Lower leg skin (tissue), 4 donors: ENCODE results near the gene B3GNT2. TPM values are rescaled to one million over a fixed set of nuclear protein-coding genes. Genes with fewer than 3 reads are reported as not detected.

Experiments used
- DNase-seq, 2 donors: peaks; one replicate each; pipeline ENCODE4 v3.0.0-alpha.2; 2019; ENCODE audit warnings: low spot score in 2 of 2
- H3K4me3 ChIP-seq: fragments of 200-600 bp; sonication (generic); 2 replicates; pipeline ENCODE4 v1.5.1; 2017; ENCODE audit warnings: mild to moderate bottlenecking, low read depth; ENCODE audit not compliant: poor library complexity, severe bottlenecking
- POLR2A ChIP-seq, 2 donors: fragments of 450-650 bp; IDR thresholded peaks; one replicate each; pipeline ENCODE4 v1.6.1; 2016 to 2017; ENCODE audit warnings: antibody characterized with exemption in 2 of 2, mild to moderate bottlenecking in 1 of 2, moderate library complexity in 1 of 2
- WGBS, 2 donors: methylation state at CpG; one replicate each; pipeline ENCODE4 v1.1.5; 2018; 5-methylcytosine and 5-hydroxymethylcytosine counted together
- intact Hi-C: fragments of 100-400 bp; cut with DNase I; formaldehyde crosslinking; loops from one replicate; pipeline ENCODE4 v1.15.0; 2023; ENCODE audit warnings: low total_unique reads
- total RNA-seq, 4 donors: library from RNA; depleted of rRNA; stranded (reverse); fragments of >200 nt; gene quantifications; one replicate each; pipeline ENCODE4 v1.1.0, GENCODE V29; 2016
- TF ChIP-seq, protein P1 (sequence below), 3 donors: fragments of 450-650 bp; IDR thresholded peaks; one replicate each; pipeline ENCODE4 v1.5.1; 2016; ENCODE audit warnings: antibody characterized with exemption in 3 of 3, mild to moderate bottlenecking in 3 of 3, moderate library complexity in 2 of 3

Gene B3GNT2
- total RNA-seq, 4 donors from 2014 or later: 17.9 to 31.1 (median 19.9) TPM

DNA sequence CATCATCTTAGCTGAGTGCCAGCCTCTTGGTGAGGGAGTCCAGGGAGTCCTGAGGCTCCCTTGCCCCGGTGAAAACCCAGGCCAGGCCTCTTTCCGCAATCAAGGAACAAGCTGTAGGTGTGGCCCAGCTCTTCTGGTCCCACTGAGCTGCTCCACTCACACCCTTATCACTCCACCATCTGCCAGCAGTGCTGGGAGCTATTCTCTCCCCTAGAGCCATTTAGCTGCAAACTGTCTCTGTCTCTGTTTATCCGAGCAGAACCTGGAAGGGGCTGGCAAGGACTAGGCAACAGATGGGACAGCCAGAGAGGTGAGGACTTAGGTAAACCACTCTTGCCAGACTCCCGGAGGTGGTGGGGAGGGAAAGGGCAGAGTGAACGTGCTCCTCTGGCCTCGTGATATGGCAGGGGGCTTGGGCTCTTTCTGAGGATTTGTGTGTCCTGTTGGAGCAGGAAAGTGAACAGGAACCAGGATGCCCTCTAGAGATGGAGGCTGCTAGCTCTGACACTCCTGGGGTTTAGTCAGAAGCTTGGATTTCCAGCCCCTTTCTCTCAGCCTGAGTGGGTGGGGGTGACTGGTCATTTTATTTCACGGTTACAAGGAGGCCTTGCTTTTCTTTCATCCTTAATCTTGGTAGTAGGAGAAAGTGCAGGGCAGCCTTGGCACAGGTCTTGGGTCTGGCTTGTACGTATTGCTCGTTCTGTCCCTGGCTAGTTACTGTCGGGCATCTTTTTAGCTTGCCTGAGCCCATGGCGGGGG is 19.6 kb downstream of the B3GNT2 start:
- peak in 1 of 2 donors; percentile 70 for DNase-seq
- WGBS, 2 donors: 56 to 63% methylated on average over 11 of the region's 11 CpGs
- TF ChIP-seq POLR2A (IDR thresholded peaks at IDR 0.05): no peak
- TF ChIP-seq, protein P1, sequence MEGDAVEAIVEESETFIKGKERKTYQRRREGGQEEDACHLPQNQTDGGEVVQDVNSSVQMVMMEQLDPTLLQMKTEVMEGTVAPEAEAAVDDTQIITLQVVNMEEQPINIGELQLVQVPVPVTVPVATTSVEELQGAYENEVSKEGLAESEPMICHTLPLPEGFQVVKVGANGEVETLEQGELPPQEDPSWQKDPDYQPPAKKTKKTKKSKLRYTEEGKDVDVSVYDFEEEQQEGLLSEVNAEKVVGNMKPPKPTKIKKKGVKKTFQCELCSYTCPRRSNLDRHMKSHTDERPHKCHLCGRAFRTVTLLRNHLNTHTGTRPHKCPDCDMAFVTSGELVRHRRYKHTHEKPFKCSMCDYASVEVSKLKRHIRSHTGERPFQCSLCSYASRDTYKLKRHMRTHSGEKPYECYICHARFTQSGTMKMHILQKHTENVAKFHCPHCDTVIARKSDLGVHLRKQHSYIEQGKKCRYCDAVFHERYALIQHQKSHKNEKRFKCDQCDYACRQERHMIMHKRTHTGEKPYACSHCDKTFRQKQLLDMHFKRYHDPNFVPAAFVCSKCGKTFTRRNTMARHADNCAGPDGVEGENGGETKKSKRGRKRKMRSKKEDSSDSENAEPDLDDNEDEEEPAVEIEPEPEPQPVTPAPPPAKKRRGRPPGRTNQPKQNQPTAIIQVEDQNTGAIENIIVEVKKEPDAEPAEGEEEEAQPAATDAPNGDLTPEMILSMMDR (IDR thresholded peaks at IDR 0.05): no peak
- intact Hi-C loops: no loop called here
- no peak overlapping the region for H3K4me3 ChIP-seq

DNA sequence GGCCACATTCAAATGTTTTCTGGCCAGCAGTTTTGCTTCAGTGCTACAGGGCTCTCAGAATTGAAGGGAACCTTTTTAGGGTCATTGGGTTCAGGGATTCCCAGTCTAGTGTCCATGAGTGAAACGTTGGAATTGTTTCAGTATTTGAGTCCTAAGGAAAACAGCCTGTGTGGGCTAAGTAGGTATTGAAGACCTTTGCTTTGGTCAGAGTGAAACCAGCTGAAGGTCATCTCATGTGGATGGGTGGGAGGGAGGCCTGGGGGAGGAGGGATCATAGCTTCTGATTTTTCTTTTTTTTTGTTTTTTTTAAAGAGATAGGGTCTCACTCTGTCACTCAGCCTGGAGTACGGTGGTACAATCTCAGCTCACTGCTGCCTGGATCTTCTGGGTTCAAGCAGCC is 20.2 kb downstream of the B3GNT2 start:
- 67 to 70% methylated on average over 2 of the region's 2 CpGs for WGBS, 2 donors
- TF ChIP-seq, protein P1 (IDR thresholded peaks at IDR 0.05): no peak
- TF ChIP-seq POLR2A (IDR thresholded peaks at IDR 0.05): no peak
- no peak for DNase-seq
- intact Hi-C loops: no loop called here
- no peak overlapping the region for H3K4me3 ChIP-seq

DNA sequence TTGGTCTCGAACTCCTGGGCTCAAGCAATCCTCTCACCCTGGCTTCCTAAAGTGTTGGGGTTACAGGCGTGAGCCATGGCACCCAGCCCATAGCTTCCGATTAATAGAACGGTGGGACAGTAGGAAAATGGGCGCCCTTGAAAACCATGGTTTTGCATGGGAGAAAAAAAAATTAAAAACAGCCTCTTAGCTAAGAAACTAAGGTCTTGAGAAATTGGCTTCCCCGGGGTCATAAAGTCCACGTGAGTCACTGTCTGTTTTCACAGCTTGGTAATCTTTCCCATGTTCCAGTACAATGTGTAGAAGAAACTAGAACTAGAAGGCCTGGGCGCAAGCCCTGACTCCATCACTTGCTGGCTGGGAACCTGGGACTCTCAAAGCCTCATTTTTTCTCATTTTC is 20.7 kb downstream of the B3GNT2 start:
- H3K4me3 ChIP-seq: no peak overlapping the region
- 49 to 65% methylated on average over 8 of the region's 8 CpGs for WGBS, 2 donors
- peak; percentile 47 to 88 for DNase-seq
- intact Hi-C loops: no loop called here
- TF ChIP-seq POLR2A (IDR thresholded peaks at IDR 0.05): no peak
- TF ChIP-seq, protein P1 (IDR thresholded peaks at IDR 0.05): no peak

DNA sequence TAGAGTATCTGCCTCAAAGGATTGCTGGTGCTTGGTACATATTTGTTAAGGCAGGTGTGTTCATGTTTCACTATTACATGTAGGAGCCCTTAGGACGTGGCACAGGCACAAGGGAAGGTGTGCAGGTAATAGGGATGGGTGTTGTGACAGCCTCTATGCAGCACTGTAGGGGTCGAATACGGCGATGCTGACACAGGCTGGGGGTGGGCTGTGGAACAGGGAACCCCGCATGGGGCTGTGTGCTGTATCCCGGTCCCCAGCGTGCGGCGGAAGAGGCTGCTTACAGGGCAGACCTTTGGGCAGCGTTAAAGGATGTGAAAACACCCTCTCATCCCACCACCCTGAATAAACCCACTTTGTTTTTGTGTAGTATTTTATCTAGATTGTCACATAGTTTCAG is 21.5 kb downstream of the B3GNT2 start:
- DNase-seq: peak in 1 of 2 donors; percentile 79
- TF ChIP-seq POLR2A (IDR thresholded peaks at IDR 0.05): no peak
- TF ChIP-seq, protein P1 (IDR thresholded peaks at IDR 0.05): no peak
- 72 to 73% methylated on average over 10 of the region's 10 CpGs for WGBS, 2 donors
- intact Hi-C loops: no loop called here
- no peak overlapping the region for H3K4me3 ChIP-seq

DNA sequence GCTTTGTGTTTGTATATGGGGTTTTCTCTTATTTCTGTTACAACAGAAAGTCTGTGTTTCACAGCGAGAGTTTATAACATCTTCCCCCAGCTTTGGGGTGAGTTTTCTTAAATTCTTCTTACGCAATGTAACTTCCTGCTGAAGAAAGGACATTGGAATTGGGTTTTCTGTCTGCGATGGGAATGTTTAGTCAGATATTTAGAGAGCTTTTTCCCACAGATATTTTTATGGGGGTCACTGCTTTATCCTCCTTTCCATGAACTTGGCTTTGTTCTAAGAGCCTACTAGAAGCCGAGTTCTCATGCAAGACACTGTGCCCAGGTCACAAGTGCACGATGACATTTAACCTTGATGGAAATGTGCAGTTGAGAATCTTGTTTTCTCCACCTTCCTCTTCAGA is 22.1 kb downstream of the B3GNT2 start:
- TF ChIP-seq, protein P1 (IDR thresholded peaks at IDR 0.05): no peak
- no peak overlapping the region for H3K4me3 ChIP-seq
- intact Hi-C loops: no loop called here
- no peak for DNase-seq
- WGBS, 2 donors: 71 to 83% methylated on average over 5 of the region's 5 CpGs
